Raji (cell line): ENCODE results near the gene ADPRM.
A peak's percentile ranks its signal among the peaks of the same experiment; 100 is the strongest.

Source experiments
- POLR2A ChIP-seq: IDR thresholded peaks from 2 replicates; pipeline ENCODE4 v1.6.1; 2011; ENCODE audit warnings: low read depth, low read length, control low read depth; ENCODE audit not compliant: insufficient read depth

Gene ADPRM, protein sequence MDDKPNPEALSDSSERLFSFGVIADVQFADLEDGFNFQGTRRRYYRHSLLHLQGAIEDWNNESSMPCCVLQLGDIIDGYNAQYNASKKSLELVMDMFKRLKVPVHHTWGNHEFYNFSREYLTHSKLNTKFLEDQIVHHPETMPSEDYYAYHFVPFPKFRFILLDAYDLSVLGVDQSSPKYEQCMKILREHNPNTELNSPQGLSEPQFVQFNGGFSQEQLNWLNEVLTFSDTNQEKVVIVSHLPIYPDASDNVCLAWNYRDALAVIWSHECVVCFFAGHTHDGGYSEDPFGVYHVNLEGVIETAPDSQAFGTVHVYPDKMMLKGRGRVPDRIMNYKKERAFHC

DNA sequence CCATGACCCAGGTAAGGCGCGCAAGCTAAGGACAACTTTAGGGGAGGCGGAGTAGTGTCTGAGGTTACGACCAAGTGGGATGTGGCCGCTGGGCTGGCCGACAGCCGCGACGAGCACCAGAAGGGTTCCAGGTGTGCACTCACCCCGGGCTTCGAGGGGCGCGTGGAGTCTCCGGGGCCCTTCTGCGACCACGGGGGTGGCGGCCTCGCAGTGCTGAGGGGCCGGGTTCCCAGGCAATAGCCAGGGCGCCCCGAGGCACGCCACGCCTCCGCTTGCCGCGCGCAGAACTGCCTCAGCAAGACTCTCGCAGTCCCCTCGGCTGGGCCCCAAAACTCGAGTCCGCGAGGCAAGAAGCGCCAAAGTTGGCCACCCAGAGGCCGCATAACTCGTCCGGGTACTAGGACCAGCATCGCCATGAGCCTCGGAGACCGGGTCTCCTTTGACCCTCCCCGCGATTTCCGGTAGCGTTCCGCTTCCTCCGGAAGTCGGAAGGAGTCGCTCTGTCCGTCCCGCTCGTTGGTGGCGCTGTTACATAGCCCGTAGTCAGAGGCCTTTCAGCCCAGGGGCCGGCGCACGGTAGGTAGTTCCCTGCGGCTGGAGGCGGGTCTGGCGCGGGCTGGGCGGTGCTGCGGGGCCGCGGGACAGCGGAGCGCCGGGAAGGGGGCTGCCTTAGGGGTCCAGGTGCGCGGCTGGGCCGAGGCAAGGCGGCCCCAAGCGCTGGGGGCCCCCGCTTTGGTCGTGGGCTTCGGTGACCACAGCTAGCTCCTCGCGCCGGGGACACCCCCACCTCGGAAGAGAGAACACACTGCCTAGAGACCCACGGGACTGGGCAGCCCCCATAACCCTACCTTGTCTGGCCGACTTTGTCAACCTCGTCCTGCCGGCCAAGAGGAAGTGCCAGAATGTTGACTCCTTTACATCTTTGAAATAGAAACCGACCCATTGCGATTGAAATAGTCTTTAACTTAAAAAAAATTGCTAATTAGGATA lies at the start of gene ADPRM, which contains the start of gene SCO1:
Gene ADPRM, plus strand, starts transcription at position 503 of the 990 bp plus-strand sequence. CDS start 7,333 bp downstream, outside the sequence.
Gene SCO1, minus strand, starts transcription at position 442 of the 990 bp plus-strand sequence. Its CDS starts 26 bp downstream, at position 416.
- TF ChIP-seq POLR2A, result peak; percentile 96

DNA sequence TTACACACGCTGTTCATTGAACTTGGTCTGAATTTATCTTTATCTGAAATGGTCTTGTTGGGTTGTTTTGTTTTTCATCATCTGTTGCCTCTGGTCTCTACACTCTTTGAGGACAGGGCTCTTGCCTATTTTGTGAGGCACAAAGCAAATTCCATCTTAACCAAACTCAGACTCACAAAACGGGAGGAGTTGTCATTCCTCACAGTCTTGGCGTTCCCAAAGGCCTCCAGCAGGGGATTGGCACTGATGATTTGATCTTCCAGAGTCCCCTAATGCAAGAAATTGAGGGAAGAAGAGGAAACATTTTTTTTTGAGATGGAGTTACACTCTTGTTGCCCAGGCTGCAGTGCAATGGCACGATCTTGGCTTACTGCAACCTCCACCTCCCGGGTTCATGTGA lies 49.0 kb upstream of the ADPRM start:
- no peak for TF ChIP-seq POLR2A

DNA sequence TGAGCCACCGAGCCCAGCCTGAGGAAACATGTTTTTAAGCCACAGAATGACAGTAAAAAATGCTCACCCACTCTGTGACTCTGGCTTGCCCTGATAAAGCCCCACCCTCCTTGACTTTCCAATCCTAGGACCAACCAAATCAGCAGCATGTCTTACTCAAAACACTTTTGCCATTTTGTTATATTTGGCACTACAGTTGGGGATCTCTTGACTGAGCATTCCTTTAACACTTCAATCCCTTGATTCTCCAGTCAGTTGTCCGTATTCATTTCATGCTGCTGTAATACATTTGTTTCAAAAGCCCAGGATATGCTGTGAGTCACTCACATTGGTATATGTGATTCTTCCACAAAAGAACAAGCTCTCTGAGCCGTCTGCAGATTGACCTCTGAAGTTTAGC lies 48.4 kb upstream of the ADPRM start:
- no peak for TF ChIP-seq POLR2A

DNA sequence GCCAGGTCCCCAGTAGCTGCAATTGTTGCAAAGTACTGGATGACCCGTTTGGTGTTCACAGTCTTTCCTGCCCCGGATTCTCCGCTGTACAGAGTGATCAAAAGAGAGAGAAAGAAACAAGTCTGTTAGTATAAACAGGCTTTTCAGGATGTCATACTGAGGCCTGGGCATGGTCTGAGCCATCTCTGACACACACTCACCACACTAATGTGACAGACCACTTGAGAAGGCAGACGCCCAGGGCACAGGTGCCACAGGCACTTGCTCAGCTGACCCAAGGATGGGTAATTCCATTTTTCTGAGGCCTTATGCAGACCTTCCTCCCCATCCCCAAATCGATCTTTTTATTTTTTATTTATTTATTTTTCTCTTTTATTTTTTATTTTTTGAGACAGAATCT lies 47.8 kb upstream of the ADPRM start:
- no peak for TF ChIP-seq POLR2A

DNA sequence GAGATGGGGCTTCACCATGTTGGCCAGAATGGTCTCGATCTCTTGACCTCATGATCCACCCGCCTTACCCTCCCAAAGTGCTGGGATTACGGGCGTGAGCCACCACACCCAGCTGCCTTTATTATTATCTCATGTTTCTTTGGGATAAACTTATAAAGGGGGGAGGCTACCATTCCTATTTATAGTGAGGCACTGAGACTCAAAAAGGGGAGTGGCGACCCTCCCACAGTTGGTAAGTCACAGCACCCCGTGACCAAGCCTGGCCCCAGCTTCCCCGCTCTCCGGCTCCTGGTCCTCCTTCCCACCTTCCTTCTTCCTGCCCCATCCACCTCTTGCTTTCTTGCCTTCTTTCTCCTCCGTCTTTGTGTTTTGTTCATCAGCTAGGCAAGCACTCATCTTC lies 45.5 kb upstream of the ADPRM start:
- no peak for TF ChIP-seq POLR2A

DNA sequence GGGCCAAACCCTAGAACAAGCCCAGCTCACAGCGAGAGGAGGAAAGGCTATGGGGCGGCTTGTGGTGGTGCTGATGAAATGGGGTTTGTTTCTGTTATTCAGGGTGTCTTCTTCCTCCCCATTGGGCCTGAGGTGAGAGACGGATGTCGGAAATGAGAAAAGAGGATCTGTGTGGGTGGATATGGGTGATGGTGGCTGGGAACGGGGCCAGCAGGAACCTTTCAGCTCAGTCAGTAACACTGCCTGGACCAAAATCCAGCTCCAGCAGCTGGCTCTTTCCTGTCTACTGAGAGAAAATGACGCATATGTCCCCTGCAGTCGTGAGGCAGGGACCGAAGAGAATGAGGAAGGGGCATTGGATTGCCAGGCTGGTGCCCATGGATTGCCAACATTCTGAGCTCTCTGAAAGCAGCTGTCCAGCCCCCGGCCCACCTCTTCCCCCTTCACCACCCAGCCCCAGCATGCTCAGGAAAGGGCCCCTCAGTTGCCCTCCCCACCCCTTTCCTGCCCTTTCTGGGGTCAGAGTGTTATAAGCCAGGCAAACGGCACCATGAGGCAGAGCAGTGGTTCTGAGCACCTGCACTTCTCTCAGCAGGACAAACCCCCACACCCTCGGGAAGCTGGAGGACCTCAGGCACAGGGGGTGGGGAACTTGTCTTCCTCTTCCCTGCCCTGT lies 44.3 kb upstream of the ADPRM start:
- no peak for TF ChIP-seq POLR2A

DNA sequence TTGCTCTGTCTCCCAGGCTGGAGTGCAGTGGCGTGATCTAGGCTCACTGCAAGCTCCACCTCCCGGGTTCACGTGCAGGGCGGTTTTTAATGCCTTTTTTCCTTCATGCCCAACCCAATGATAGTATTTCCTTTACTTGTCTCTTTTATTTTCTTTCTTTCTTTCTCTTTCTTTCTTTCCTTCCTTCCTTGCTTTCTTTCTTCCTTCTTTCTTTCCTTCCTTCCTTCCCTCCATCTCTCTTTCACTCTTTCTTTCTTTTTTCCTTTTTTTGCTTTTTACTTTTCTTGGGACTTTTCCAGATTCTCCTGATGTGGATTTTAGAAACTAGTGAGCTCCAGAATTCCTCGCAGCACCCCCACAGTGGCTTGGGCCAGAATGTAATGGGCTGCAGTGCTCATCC lies 43.4 kb upstream of the ADPRM start:
- no peak for TF ChIP-seq POLR2A

DNA sequence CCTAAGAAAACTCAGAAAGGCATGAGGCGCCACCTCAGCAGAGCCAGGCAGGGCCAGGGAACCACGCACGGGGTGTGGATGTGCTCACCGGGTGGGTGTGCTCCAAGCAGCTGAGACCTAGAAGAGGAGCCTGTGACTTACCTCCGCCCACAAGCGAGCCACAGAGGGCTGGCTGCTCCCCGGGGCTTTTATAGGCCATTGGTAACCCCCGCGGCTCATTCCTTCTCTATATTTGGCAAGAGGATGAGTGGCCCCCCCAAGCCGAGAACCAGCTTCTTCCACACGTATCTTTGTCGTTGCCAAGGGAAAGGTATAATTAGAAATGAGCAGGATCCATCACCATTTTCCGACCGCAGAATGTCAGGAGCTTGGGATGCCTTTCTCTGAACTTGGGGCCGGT lies 40.2 kb upstream of the ADPRM start, which contains the start of gene MYH3:
Gene MYH3, minus strand, starts transcription at position 162 of the 400 bp plus-strand sequence. CDS start 2,245 bp downstream, outside the sequence.
- TF ChIP-seq POLR2A, result no peak

DNA sequence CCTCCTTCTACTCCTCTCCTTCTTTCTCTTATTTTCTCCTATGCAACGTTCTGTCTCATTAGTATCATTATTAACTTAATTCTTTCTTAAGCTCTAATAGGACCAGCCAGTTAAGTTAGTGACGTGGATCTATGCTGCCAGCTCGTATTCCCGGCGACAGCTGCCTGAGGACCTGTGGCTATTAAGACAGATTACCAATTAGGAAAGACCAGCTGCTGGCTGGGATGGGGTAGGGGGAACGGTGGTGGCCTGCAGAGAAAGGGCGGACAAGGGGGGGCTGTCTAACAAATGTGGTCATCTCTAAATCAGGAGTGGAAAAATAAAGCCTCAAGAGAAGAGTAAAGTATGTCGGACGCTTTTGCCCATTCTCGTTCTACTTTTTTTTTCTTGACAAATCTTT lies 39.5 kb upstream of the ADPRM start:
- TF ChIP-seq POLR2A, result no peak

DNA sequence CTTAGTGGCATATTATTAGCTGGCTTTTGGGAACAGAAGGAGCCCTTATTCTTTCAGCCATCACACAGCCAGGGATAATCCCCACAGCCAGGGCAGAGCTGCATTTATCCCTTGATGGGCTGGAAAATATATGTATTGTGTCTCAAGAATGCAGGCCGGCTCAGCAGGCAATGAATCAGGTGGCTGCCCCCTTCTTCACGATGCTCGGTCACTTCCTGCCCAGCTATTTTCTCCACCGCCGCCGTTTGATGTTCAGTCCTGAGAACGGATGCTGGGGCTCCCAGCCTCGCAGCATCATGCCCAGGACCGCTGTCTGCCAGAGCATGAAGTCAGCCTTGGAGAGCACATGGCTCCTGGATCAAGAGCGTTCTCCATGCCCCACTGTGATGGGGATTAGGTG lies 36.0 kb upstream of the ADPRM start:
- TF ChIP-seq POLR2A, result no peak

DNA sequence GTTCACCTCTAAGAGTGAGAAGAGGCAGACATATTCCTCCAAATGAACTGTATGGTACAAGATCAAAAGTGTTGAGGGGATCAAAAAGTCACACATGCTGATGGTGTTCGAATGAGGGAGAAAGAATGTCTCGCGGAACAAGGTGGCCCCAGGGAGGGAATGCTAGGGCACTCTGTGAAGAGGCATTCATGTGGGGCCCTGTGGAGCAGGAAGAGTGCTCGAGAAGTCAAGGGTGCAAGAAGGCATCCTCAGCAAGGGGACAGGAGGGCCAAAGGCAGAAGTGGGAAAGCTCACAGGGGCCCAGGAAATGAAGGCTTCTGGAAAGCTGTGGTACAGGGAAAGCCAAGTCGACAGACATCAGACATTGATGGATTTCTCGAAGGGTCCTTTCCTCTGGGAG lies 34.2 kb upstream of the ADPRM start:
- no peak for TF ChIP-seq POLR2A

DNA sequence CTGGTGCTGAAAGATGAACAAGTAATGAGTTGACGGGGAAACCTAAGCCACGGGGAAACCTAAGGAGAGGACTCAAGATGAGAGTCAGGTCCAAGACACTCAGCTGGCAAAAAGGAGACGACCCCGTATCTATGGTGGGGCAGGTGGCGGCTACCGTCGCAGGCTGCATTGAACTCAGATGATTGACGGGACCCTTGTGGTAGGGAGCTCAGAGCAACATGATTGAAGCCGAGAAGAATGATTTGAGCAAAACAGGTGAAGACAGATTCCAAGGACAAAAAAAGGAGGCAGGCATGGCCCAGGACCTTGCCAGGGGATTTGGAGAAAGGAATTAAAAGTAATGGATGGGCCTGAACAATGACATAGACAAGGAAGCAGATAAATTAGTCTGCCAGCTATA lies 32.8 kb upstream of the ADPRM start:
- no peak for TF ChIP-seq POLR2A

DNA sequence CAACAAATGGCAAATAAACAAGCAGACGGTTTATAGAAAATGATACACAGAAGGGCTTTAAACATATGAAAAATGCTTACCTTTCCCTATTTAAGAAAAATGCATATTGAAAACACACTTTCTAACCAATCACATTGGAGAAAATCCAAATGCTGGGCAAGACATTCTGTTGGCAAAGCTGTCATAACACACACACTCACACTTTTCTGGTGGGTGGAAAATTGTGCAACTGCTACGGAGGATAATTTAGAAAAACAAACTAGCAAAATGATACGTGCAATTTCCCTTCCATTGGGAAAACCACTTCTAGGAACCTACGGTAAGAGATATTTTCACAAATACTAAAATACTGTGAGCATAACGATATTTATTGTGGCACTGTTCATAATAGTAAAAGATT lies 30.5 kb upstream of the ADPRM start:
- no peak for TF ChIP-seq POLR2A

DNA sequence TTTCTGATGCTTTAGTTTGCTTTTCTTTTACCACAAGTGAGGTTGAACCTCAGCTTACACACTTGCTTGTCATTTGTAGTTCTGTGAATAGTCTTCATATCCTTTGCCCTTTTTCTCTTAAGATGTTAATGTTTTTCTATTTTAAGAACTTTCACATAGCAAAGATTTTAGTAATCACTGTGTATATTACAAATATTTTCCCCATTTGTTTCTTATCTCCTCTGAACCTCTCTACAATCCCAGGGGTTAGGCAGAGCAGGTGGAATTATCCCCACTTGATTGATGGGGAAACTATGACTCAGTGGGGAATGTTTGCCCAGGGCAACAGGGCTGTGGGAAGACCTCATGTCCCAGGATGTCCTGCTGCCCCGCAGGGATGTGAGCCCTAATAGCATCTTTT lies 28.6 kb upstream of the ADPRM start:
- TF ChIP-seq POLR2A, result no peak

DNA sequence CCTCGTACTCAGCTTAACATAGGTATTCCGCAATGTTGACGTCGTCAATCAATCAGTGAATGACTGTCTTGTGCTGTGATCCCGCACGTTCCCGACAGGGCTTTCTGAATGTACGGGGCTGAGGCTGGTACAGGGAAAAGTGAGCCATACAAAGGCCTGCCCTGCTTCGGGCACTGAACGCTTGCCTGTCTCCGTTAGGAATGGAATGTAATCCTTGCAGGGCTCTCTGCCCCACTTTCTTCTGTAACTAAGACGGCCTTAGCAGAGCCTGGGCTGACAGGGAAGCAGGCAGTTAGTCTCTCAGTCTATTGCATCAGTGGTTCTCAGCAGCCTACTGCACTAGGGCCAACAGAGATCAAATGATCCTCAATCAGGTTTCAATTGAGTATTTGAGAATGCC lies 24.1 kb upstream of the ADPRM start:
- TF ChIP-seq POLR2A, result no peak

DNA sequence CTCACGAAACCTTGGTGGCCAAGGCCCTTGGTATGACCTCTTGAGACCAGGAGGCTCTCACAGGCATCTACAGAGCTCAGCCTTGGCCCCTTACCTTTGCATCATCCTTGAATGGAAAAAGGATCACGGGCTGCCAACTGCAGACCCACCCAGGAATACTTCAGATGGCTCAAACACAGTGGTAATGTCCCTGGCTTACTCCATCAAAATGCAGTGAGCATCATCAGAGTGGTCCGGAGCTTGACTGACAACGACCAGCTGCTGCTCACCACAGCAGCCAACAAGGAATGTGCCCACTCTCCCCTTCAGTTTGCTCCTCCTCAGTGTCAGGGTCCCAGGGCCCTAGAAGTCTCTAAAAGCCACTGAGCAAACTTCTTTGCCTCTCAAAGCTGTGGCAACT lies 22.7 kb upstream of the ADPRM start:
- no peak for TF ChIP-seq POLR2A
